Measurements from ENCODE around the gene SEMA4G. TPM values are rescaled to one million over a fixed set of nuclear protein-coding genes. Genes with fewer than 3 reads are reported as not detected.
A peak's percentile ranks its signal among the peaks of the same experiment; 100 is the strongest.

Gene SEMA4G
- total and polyA plus RNA-seq, 7 experiments from 2014 or later: 0.24 to 1.7 (median 0.88) TPM

DNA sequence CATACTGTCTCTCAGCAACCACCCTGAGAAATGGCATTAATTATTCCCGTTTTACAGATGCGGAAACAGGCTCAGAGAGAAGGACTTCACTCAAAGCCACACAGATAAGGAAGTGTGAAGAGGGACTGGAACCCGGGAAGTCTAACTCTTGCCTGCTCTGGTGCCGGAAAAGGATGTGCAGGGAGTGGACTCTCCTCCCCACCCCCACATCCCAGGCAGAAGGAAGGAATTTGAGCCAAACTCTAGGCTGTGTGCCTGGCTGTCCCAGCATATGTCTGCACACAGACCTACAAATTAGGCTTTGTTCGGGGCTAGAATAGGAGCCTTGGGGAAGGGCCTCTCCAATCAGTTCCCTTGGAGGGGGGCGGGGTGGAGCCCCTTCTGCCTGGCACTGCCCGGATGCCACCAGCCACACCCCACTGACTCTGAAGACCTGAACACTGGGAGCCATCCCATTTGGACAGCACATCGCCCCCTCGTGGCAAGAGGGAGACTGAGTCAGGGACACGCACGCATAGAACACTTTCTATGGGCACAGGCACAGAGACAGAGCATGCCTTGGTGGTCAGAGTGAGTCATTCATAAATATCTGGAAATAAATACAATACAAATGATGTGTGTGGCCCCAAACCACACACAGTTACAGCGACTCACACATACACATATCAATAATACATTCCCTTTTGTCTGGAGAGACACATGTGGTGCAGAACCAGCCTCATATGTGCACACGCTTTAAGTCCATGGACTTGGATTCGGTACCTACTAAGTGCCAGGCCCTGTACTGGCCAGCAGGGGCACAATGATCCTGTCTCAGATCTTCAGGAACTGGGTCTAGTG lies 43.4 kb downstream of the SEMA4G start:
- Mint-ChIP-seq H3K4me3 (peak overlapping the region in 1 of 10 donors; percentile 24), H3K27ac (peak overlapping the region in 3 of 9 donors; percentile 8 to 75 (median 41)), H3K36me3 (no peaks in the 10 kb centered on the region), H3K9me3 (no peaks in the 10 kb centered on the region), H3K27me3 (peaks cover 22 to 39% (median 30%) of the 10 kb centered on the region in 5 donors), H3K4me1 (peaks cover 9 to 21% (median 17%) of the 10 kb centered on the region in 7 donors)
- DNase-seq: peak; percentile 46 to 76 (median 63)
- intact Hi-C loops (cut with micrococcal nuclease): loop anchor here (2.0 to 10.0 kb wide), 4 partner anchors 44 to 450 kb away; partner anchors contain the start of genes PAX2 (in 1 of the 2) and SEMA4G (in 1 of the 2)
- Histone ChIP-seq H3K27ac (ENCODE audit: low read depth, low read length) (no peak overlapping the region), H3K36me3 (ENCODE audit: control insufficient read depth in 2 of 3, insufficient read depth in 3 of 3, low read length in 3 of 3) (no peaks in the 10 kb centered on the region), H3K27me3 (ENCODE audit: control insufficient read depth in 2 of 2, insufficient read depth in 2 of 2, low read length in 2 of 2) (no peaks in the 10 kb centered on the region), H3K4me1 (ENCODE audit: control insufficient read depth in 2 of 2, insufficient read depth in 2 of 2, low read length in 2 of 2) (peaks cover 0 to 5% of the 10 kb centered on the region in 2 donors), H3K9me3 (ENCODE audit: control insufficient read depth in 2 of 3, low read length in 3 of 3) (no peaks in the 10 kb centered on the region), H3K4me3 (ENCODE audit: low read length) (no peak overlapping the region)
- POLR2A ChIA-PET: interaction anchor here (1.0 kb wide), 1 partner anchor 19 kb away, joined by 3 read pairs; no protein-coding TSS in a partner anchor
- ATAC-seq: peak; percentile 91
- CTCF ChIA-PET: interaction anchor here (1.2 to 2.4 kb wide), 4 partner anchors 15 to 43 kb away, joined by 3 to 13 read pairs (median 3); partner anchors contain the start of gene SEMA4G

- ChIA-PET CTCF (interaction anchor here (0.7 to 4.2 kb wide), 6 partner anchors 9 to 644 kb away, joined by 4 to 56 read pairs (median 8); partner anchors contain the start of genes LZTS2, PDZD7 and SFXN3), POLR2A (no interaction called here)
- Mint-ChIP-seq H3K4me1 (peaks cover 9 to 21% (median 17%) of the 10 kb centered on the region in 7 donors), H3K9me3 (no peaks in the 10 kb centered on the region), H3K36me3 (no peaks in the 10 kb centered on the region), H3K27ac (peak overlapping the region in 3 of 9 donors; percentile 8 to 75 (median 41)), H3K27me3 (peaks cover 28 to 43% (median 36%) of the 10 kb centered on the region in 5 donors), H3K4me3 (peak overlapping the region in 1 of 10 donors; percentile 24)
- Histone ChIP-seq H3K9me3 (ENCODE audit: control insufficient read depth in 2 of 3, low read length in 3 of 3) (no peaks in the 10 kb centered on the region), H3K4me3 (ENCODE audit: low read length) (no peak overlapping the region), H3K27ac (ENCODE audit: low read depth, low read length) (no peak overlapping the region), H3K36me3 (ENCODE audit: control insufficient read depth in 2 of 3, insufficient read depth in 3 of 3, low read length in 3 of 3) (no peaks in the 10 kb centered on the region), H3K27me3 (ENCODE audit: control insufficient read depth in 2 of 2, insufficient read depth in 2 of 2, low read length in 2 of 2) (peaks cover 0 to 2% of the 10 kb centered on the region in 2 donors), H3K4me1 (ENCODE audit: control insufficient read depth in 2 of 2, insufficient read depth in 2 of 2, low read length in 2 of 2) (peaks cover 0 to 5% of the 10 kb centered on the region in 2 donors)
- intact Hi-C loops (cut with micrococcal nuclease): loop anchor here (2.0 to 10.0 kb wide), 4 partner anchors 45 to 451 kb away; partner anchors contain the start of genes PAX2 (in 1 of the 2) and SEMA4G (in 1 of the 2)
- DNase-seq (no peak), ATAC-seq (no peak)
Observed at GRCh38 chr10:101013365-101013825, 44.1 kb downstream of the SEMA4G start.

DNA sequence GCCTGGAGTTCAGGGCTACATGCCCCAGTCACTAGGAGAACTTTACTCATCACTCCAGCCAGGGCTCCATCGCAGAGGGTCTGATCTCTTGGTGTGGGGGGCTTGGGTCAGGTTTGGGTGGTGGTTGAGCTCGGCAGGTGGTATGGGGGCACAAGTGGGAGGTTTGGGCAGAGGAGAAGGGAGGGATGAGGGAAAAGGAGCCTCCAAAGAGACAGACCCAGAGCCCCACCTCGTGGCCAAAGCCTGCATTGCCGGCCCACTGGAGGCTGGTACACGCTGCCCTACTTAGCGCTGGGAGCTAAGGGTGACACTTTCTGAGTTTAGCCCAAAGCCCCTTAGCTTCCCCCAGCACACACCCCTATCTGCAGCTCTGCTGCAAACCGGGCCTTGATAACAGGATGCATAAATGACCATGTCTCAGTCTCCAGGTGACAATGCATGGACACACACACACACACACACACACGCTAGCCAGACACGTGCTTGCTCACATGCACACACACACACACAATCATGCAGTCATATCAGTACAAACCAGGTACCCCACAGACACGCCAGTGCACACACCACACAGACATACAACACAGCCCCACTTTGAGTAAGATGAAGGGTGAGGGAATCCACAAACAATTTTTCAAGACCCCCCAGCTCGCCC lies 45.1 kb downstream of the SEMA4G start:
- Mint-ChIP-seq H3K9me3 (no peaks in the 10 kb centered on the region), H3K27ac (peak overlapping the region in 4 of 9 donors; percentile 21 to 85 (median 31)), H3K36me3 (no peaks in the 10 kb centered on the region), H3K4me1 (peaks cover 9 to 25% (median 17%) of the 10 kb centered on the region in 7 donors), H3K4me3 (no peak overlapping the region), H3K27me3 (peaks cover 34 to 48% (median 38%) of the 10 kb centered on the region in 5 donors)
- DNase-seq (peak; percentile 55 to 83 (median 65)), ATAC-seq (peak; percentile 67)
- Histone ChIP-seq H3K27me3 (ENCODE audit: control insufficient read depth in 2 of 2, insufficient read depth in 2 of 2, low read length in 2 of 2) (peaks cover 0 to 2% of the 10 kb centered on the region in 2 donors), H3K9me3 (ENCODE audit: control insufficient read depth in 2 of 3, low read length in 3 of 3) (no peaks in the 10 kb centered on the region), H3K4me3 (ENCODE audit: low read length) (no peak overlapping the region), H3K4me1 (ENCODE audit: control insufficient read depth in 2 of 2, insufficient read depth in 2 of 2, low read length in 2 of 2) (peaks cover 0 to 5% of the 10 kb centered on the region in 2 donors), H3K27ac (ENCODE audit: low read depth, low read length) (no peak overlapping the region), H3K36me3 (ENCODE audit: control insufficient read depth in 2 of 3, insufficient read depth in 3 of 3, low read length in 3 of 3) (no peaks in the 10 kb centered on the region)
- ChIA-PET POLR2A (interaction anchor here (0.6 to 1.0 kb wide), 3 partner anchors 15 to 18 kb away, joined by 3 to 9 read pairs (median 3); partner anchors contain the start of gene LZTS2), CTCF (interaction anchor here (0.5 to 4.2 kb wide), 22 partner anchors 10 to 818 kb away, joined by 3 to 56 read pairs (median 4); partner anchors contain the start of genes LZTS2, MRPL43, PDZD7 and SFXN3)
- intact Hi-C loops (cut with micrococcal nuclease): loop anchor here (1.0 to 10.0 kb wide), 7 partner anchors 15 to 452 kb away; partner anchors contain the start of genes LZTS2 (in 2 of the 2), PDZD7 (in 2 of the 2), SFXN3 (in 2 of the 2) and PAX2 (in 1 of the 2)

DNA sequence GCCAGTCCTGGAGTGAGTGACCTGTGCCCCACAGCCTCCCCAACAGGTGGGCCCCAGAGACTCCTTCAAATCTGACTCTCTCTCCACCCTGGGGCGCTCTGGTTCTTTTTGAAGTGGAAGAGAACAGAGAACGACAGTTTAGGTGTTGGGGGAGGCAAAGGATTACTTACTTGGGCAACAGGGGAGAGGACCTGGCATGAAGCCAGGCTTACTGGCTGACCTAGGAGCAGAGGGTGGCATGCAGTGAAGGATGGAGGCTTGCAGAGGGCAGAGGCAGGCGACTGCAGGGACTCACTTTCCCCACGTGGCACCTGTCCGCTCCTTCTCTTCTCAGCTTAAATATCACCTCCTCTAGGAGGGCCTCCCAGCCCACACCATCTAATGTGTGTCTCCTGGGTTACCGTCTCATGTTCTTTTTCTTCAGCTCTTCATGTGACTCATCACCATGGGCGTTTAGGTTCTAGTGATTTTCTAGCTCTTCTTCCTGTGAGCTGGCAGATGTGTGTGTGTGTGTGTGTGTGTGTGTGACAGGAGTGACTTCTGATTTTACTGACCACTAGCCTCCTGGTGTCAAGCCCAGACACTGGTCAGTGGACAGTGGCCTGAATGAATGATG lies 45.8 kb downstream of the SEMA4G start:
- POLR2A ChIA-PET: interaction anchor here (0.9 to 1.5 kb wide), 3 partner anchors 16 to 18 kb away, joined by 3 to 9 read pairs (median 5); partner anchors contain the start of gene LZTS2
- Histone ChIP-seq H3K4me1 (ENCODE audit: control insufficient read depth in 2 of 2, insufficient read depth in 2 of 2, low read length in 2 of 2) (peaks cover 0 to 5% of the 10 kb centered on the region in 2 donors), H3K9me3 (ENCODE audit: control insufficient read depth in 2 of 3, low read length in 3 of 3) (no peaks in the 10 kb centered on the region), H3K4me3 (ENCODE audit: low read length) (no peak overlapping the region), H3K27me3 (ENCODE audit: control insufficient read depth in 2 of 2, insufficient read depth in 2 of 2, low read length in 2 of 2) (peaks cover 0 to 2% of the 10 kb centered on the region in 2 donors), H3K36me3 (ENCODE audit: control insufficient read depth in 2 of 3, insufficient read depth in 3 of 3, low read length in 3 of 3) (no peaks in the 10 kb centered on the region), H3K27ac (ENCODE audit: low read depth, low read length) (no peak overlapping the region)
- intact Hi-C loops (cut with micrococcal nuclease): loop anchor here (1.0 to 10.0 kb wide), 7 partner anchors 16 to 453 kb away; partner anchors contain the start of genes LZTS2 (in 2 of the 2), PDZD7 (in 2 of the 2), SFXN3 (in 2 of the 2) and PAX2 (in 1 of the 2)
- CTCF ChIA-PET: interaction anchor here (0.5 to 4.2 kb wide), 19 partner anchors 10 to 466 kb away, joined by 3 to 56 read pairs (median 3); partner anchors contain the start of genes LZTS2, MRPL43, PDZD7 and SFXN3
- Mint-ChIP-seq H3K4me1 (peaks cover 9 to 28% (median 20%) of the 10 kb centered on the region in 7 donors), H3K27ac (no peak overlapping the region), H3K9me3 (no peaks in the 10 kb centered on the region), H3K36me3 (no peaks in the 10 kb centered on the region), H3K4me3 (no peak overlapping the region), H3K27me3 (peaks cover 37 to 52% (median 42%) of the 10 kb centered on the region in 5 donors)
- no peak for DNase-seq
- ATAC-seq: no peak

- ATAC-seq (no peak), DNase-seq (no peak)
- Histone ChIP-seq H3K4me1 (ENCODE audit: control insufficient read depth in 2 of 2, insufficient read depth in 2 of 2, low read length in 2 of 2) (peaks cover 0 to 5% of the 10 kb centered on the region in 2 donors), H3K9me3 (ENCODE audit: control insufficient read depth in 2 of 3, low read length in 3 of 3) (no peaks in the 10 kb centered on the region), H3K27ac (ENCODE audit: low read depth, low read length) (no peak overlapping the region), H3K27me3 (ENCODE audit: control insufficient read depth in 2 of 2, insufficient read depth in 2 of 2, low read length in 2 of 2) (peaks cover 0 to 2% of the 10 kb centered on the region in 2 donors), H3K4me3 (ENCODE audit: low read length) (no peak overlapping the region), H3K36me3 (ENCODE audit: control insufficient read depth in 2 of 3, insufficient read depth in 3 of 3, low read length in 3 of 3) (no peaks in the 10 kb centered on the region)
- CTCF ChIA-PET: interaction anchor here (0.9 to 4.2 kb wide), 6 partner anchors 16 to 455 kb away, joined by 3 to 56 read pairs (median 4); partner anchors contain the start of gene LZTS2
- no peak overlapping the region for H3K4me3 Mint-ChIP-seq
- H3K27me3 Mint-ChIP-seq: peaks cover 37 to 52% (median 46%) of the 10 kb centered on the region in 5 donors
- intact Hi-C loops (cut with micrococcal nuclease): loop anchor here in 1 of 2 donors (2.0 to 10.0 kb wide), 2 partner anchors 271 to 345 kb away; partner anchors contain the start of gene PAX2
- no peaks in the 10 kb centered on the region for H3K9me3 Mint-ChIP-seq
- H3K4me1 Mint-ChIP-seq: peaks cover 9 to 28% (median 20%) of the 10 kb centered on the region in 7 donors
- H3K36me3 Mint-ChIP-seq: no peaks in the 10 kb centered on the region
- POLR2A ChIA-PET: interaction anchor here (1.5 kb wide), 1 partner anchor 18 kb away, joined by 5 read pairs; no protein-coding TSS in a partner anchor
- no peak overlapping the region for H3K27ac Mint-ChIP-seq
Observed at GRCh38 chr10:101015582-101015973, 46.3 kb downstream of the SEMA4G start.

Measured in naive thymus-derived CD4-positive, alpha-beta T cell (primary cell).